Femur (tissue), 1 donor: Measurements from ENCODE around the gene GRIPAP1.

Source experiments
- DNase-seq: peaks from one replicate; pipeline ENCODE4 v3.0.0-alpha.2; 2017

Gene GRIPAP1

DNA sequence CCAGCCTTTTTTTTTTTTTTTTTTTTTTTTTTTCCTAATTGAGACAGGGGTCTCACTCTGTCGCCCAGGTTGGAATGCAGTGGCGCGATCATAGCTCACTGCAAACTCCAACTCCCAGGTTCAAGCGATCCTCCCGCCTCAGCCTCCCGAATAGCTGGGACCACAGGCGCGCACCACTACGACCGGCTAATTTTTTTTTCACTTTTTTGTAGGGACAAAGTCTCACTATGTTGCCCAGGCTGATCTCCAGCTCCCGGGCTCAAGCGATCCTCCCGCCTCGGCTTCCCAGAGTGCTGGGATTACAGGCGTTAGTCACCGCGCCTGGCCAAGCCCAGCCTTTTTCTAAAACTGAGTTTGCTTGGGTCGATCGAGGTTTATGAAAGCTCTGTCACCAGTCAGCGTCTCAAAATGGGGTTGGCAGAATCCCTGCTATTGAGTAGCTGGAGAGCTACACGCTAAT, 43.4 kb downstream of the GRIPAP1 start:
- DNase-seq, result peak; percentile 57

DNA sequence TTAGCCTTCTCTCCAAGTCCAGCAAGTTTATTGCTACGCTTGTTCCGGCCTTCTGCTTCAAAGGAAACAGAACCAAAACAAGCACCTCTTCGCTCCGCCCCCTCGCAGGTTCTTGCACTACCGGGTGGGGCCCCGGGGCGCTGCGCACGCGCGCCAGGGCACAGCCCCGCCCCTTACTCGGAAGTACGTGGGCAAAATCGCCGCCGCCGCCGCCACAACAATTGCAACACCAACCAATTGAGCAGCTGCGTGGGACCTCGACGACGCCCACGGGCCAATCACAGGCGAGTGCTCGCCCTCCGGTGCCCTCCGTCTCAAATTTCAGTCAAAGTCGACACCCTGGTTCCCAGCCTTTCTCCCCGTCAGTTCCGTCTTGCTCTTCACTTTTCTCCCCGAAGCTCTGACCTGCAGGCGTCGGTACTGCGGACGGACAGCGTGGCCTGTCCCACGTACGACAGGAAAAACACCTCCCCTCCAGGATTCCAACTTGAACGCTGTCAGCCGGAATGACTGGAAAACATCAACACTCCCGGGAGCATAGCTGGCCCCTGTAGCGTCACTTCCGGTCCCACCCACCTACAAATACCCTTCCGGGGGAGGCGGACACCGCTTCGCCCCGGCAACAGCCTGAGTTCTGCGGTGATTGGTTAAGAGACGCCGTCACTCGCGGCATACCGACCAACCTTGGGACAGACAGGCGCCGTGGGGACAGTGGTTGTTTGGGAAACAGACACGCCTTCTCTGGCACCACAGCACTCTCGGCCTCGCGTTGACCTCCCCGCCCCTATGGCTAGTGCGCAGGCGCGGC, 44.0 kb downstream of the GRIPAP1 start:
- peak; percentile 98 for DNase-seq

DNA sequence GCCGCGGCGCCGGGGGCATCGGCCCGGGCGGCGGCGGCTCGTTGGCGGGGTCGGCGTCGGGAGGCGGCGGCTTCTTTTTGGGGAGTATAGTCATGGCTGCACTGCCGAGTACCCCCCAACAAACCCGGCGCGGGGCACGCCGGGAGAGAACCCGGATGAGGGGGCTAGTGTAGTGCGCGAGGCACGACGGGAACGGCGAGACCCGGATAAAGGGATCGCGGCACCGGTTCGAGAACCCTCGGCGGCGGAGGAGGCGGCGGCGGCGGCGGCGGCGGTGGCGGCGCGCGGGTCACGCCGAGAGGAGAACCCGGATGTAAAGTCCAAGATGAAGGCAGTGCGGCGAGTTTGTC, 44.6 kb downstream of the GRIPAP1 start, which contains the start of gene OTUD5:
Gene OTUD5 (minus strand): TSS at position 131 of the 350 bp plus-strand sequence. CDS start 37 bp downstream, at position 94.
- DNase-seq, result no peak

DNA sequence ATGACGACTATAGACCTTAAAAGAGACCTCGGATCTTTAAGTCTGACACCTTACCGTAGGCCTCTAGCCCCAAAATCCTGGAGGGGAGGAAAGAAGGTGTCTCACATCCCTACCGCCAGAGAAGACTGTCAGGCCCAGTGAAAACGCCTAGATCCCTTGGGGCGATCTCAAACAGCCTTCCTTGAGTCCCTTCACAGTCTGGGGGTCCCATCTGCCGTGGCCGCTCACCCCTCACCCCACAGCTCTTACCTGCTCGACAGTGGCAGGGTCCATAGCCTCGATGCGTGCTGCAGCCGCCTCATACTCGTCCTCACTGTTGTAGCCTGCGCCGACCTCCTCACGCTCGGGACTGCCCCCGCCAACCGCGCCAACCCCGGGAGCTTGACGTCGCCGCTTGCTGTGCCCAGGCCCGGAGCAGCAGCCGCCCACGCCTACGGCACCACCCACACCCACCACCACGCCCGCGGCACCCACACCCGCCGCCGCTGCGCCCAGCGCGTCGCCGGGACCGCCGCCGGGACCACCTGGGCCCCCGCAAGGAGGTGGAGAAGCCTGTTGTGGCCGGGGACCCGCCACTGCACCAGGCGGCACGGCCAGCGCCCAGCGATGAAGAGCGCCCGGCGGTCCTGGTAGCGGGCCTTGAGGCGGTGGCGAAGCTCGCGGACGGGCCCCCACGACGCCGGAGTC, 45.2 kb downstream of the GRIPAP1 start:
- DNase-seq, result peak; percentile 46

DNA sequence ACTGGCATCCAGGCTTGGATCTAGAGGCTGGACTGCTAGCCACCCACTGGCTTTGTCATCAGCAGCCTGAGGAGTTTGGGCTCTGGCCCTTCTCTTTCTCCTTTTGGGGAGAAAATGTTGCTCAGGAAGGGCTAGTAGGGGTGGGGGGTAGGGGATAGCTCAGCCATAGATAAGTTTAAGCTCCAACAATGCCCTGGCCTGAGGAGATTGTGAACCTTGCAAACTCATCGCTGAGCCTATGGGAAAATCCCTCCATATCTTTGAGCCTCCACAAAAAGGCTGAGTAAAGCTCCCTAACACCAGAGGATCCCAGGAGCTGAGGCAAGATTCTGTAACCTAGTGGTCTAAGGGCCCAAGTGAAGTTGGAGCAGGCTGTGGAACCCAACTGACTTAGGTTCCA, 53.5 kb downstream of the GRIPAP1 start:
- no peak for DNase-seq

DNA sequence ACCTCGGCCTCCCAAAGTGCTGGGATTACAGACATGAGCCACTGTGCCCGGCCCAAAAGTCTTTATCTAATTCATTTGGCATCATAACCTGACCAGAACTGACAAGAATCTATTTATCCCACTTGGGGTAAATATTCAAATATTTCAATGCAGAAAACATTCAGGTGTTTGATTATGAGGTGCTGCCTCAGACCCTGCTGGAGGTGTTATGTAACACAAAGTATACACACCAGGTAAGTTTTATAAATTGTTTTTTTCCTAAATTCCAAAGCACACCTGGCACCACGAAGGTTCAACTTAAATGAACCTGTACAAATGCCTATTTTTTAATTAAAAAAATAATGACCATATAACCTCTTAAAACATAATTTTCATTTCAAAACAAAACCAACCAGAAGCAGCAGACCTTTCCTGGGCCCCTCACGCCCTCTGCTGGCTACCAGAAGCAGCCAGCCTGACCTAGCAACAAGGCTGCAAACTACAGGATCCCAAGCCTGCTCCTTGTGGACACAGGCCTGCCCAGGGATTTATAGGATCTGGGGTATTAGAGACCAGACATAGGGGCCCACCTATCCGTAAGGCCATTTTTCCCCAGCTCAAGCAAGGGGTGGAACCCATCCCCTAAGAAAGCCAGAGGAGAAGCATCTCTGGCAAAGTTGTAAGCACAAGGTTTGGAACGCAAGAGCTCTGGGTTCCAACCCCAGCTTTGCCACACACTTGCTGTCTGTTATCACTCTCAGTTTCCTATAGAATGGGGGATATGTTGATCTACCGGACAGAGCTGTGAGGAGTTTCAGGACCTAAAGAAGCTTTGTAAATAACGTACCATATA, 56.3 kb downstream of the GRIPAP1 start:
- peak; percentile 51 for DNase-seq

DNA sequence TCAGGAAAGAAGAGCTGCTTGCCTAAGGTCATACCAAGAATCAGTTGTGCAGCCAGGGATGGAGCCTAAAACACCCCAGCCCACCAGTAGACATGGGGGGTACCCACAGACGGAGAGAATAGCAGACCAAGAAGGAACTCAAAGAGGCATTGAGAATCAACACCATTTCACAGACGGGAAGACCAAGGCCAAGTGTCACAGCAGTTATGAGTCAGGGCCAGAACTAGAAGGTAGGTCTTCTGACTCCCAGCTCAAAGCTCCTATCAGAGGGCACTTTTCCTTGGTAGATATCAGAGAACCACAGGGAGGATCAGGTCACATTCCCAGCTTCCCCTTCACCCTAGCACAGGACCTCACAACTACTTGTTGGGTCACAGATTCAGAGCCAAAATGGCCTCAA, 59.2 kb downstream of the GRIPAP1 start:
- DNase-seq, result no peak

DNA sequence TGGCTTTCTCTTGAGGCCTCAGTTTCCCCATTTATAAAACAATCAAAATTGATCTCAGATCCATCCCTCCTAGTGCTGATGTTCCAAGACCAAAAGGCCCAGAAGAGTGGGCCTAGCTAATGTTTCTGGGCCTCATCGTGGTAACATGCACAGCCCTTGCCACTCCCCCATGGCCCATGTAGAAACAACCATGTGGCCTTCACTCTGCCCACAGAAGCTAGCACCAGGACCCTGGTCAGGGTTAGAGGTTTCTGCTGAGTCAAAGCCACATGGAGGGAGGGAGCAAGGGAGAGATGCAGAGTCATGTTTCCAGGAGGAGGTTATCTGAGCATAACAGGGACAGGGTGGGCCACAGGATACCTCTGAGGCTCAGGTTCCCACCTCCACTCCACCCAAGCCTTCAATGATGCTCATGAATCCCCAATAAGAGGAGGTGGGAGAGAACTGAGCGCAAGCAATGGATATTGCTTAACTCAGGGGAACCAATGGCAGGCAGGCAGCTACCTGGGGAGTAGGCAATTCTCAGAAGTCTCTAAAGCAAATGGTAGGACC, 61.6 kb downstream of the GRIPAP1 start:
- no peak for DNase-seq

DNA sequence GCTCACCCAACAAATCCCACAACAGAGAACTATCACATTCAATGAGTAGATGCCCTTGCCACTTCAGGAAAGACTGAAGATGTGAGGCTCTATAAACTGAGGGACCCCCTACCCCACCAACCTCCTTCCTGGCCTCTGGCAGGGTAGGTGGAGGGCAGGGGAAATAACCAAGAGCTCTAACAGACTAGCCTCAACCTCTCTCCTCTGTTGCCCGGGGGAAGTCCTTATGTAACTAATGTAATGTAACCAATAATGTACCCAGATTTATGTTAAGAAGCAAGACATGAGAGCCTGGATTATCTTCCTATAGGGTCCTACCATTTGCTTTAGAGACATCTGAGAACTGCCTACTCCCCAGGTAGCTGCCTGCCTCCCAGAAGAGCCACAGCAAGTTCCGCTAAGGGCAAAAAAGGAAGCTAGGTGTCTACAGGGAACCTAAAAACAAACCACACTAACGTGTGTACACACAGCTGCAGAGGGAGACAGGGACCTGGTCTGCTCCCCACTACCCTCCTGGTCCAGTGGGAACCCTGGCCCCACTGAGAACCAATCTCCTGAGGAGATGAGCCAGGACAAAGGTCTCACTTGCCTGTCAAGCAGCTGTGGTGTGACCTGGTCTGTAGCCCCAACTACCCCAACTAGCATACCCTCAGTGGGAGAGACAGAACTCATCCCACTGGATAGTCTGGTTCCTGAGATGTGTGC, 62.4 kb downstream of the GRIPAP1 start:
- no peak for DNase-seq

DNA sequence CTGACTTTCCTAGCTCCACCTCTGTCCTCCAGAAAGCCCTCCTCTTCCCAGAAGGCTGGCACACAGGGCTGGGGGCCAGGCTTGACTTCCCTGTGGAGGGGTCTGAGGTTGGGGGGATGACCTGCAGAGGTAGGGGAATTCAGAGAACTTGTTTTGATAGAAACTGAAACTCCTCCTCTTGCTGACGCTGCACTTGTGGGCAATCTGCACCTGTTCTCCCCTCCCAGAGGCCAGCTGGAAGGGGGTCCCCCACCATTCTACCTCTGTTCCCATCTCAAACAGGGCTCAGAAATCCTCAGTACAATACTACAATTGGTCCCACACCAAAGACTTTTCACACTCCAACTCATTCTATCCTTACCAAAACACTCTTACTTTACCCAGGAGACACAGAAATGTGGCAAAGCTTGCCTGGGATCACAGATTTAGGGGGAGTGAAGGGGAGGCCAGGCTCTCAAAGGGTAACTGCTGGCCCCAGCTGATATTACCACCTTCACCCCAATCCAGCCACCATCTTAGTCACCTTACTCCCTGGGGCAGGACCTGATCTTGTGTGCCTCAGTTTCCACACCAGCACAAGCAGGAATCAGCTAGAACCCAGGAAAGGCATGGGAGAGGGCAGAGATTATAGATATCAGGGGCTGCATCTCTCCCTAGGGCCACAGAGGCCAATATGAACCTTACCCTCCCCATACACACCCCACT, 63.2 kb downstream of the GRIPAP1 start:
- no peak for DNase-seq

DNA sequence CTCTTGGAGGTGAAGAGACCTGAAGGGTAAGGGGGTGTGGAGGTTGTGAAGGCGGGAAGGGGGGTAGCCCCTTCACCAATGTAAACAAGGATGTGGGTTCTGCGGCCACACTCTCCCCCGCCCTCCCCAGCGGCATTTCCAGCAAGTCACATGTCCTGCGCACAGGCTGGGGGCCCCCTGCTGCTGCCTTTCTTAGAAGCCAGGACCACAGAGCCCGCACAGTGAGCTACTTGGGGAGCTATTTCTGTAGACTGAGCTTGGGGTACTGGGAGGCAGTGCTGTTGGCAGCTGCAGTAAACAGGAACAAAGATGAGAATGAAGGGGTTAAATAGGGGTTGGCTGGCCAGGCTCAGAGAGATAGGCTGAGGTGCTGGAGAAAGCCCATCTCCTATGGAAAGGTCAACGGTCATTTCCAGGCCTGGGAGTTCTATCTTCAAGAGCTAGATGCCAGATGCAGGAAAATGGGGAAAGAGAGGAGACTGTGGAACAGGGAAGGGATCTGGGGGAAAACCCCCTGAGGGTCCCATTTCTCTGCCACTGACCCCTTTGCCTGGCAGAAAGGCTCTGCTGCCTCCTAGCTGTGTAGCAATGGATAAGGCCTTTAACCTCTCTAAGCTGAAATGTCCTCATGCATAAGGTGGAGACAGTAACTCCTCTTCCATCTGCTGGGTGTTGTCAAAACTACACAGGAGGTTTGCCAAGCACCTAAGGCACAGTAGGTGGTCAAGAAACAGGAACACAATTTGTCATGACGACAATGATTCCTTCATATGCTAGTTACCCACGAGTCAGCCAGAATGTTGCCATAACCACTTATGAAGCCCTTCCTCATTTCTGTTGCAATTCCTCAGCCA, 64.8 kb downstream of the GRIPAP1 start:
- peak; percentile 65 for DNase-seq

DNA sequence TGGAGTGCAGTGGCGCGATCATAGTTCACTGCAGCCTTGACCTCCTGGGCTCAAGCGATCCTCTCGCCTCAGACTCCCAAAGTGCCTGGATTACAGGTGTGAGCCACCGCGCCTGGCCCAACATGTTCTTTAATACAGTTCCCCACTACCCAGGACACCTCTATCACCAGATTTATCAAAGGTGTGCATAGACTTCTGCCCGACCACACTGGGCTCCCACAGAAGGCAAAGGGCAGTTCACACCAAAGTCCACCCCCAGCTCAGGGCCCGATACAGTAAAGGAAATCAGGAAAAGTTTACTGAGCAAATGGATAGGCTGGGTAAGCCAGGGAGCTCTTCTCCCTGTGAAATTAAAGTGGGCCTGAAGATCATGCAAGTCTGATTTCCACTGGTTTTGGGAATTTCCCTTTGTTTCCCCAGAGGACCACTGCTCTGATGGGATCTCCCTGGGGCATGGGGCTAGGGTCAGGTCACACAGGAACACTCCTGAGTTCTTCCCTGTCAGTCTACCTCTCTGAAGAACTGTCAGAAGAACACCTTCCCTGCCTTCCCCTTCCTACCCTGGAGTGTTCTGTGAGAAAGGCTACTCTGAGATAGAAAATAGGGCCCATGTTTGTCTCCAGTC, 65.5 kb downstream of the GRIPAP1 start:
- no peak for DNase-seq

DNA sequence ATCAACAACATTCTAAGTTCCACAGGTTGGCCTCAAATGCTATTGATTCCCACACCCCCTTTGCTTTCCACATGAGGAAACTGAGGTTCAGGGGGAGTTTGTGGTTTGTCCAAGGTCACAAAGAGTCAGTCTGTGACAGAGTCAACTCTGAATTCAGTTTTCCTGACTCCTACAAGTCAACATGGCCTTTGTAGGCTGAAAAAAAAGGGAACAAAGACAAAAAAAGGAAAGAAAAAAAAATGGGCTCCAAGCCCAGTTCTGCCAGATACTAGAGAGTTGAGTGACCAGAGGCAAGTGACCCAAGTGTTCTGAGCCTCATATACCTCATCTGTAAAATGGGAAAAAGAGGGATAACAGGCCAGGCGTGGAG, 66.8 kb downstream of the GRIPAP1 start:
- DNase-seq, result no peak

DNA sequence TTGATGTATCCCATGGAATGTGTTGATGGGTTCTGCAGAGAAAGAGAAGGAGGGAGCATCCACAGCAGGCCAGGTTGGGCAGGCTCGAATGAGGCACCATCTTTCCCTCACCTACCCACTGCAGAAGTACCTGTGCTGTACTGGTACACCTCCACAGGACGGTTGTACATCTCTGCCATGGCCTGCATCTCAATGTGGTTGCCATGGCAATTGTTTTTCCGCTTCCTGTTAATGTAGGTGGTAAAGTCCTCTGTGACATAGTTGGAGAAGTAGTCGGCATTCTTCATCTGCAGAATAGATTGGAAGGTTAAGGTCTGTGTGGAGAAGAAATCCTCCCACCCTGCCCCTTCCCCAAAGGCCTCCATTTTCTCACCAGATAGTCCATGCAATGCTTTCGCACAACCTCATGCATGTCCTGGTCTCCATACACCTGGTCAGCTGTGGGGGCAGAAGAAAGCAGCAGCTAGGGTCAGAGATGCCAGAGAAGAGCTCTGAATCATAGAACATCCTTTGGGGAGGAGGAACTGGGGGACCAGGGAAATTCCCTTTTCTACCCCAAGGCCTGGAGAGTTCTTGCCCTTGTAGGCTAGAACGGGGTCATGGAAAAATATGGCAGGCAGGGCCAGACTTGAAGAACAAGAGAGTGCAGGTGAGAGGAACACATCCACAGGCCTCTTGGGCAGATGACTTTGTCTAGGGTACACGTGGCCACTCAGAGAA, 67.3 kb downstream of the GRIPAP1 start:
- DNase-seq, result no peak

DNA sequence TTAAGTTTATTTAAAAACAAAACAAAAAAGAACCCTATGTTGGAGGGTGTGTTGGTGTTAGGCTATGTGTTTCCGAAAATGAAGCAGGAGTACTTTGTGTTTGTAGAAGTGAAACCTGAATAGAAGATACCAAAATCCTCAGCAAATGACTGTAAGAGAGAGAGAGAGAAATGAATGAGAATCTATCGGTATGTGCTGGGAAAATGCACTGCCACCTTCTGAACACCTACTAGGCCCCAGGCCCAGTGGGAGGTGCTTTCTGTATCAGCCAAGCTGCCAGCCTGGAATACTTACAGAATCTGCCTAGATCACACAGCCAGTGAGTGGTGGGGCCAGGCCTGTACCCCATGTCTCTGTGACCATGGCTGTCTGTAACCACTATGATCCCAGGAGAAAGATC, 68.3 kb downstream of the GRIPAP1 start:
- no peak for DNase-seq

DNA sequence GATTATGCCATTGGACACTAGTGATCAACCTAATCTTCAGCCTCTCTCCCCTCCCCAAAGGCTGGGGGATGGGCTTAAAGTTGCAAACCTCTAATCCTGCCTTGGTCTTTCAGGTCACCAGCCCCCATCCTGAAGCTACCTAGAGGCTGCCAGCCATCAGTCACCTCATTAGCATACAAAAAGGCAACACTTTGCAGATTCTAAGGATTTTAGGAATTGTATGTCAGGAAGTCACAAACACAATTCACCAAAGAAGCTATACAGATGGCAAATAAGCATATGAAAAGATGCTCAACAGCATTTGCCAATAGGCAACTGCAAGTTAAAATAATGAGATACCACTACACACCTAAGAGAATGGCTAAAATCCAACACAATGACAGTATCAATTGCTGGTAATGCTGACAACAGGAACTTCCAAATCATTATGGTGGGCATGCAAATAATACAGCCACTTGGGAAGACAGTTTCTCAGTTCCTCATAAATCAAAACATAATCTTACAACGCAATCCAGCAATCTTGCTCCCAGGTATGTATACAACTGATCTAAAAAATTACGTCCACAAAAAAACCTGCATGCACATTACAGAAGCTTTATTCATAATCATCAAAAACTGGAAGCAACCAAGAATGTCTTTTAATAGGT, 74.2 kb downstream of the GRIPAP1 start:
- DNase-seq, result no peak

DNA sequence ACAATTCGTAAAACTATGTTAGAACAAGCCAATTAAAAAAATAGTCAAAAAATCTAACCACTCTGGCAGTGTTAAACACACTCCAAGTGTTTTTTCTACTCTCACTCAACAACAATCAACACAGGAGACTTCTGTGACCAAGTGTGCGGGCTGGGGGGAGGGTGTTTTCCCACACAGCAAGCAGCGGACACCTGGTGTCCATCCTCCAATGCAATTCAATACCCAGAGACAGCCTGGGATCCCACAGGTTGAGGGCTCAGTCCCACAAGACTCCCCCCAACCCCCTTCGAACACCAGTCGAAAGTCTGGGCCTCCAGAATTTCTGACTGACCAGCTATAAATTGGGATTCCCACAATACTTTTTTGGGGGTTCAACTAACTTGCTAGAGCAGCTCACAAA, 74.9 kb downstream of the GRIPAP1 start:
- DNase-seq, result no peak

DNA sequence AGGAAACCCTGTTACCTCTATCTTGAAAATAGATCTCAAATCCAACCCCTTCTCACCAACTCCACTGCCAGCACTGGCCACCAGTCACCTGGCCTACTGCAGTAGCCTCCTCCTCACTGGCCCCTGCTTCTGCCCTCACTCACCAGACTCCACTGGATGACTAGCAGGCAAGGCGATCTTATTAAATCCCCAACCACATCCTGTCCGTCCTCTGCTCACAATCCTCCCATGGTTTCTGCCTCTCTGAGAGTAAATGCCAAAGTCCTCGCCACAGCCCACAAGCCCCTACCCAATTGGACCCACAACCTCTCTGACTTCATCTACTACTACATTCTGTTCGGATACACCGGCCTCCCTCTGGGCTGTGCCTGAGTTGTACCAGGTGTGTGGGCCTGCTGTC, 77.8 kb downstream of the GRIPAP1 start:
- DNase-seq, result no peak

DNA sequence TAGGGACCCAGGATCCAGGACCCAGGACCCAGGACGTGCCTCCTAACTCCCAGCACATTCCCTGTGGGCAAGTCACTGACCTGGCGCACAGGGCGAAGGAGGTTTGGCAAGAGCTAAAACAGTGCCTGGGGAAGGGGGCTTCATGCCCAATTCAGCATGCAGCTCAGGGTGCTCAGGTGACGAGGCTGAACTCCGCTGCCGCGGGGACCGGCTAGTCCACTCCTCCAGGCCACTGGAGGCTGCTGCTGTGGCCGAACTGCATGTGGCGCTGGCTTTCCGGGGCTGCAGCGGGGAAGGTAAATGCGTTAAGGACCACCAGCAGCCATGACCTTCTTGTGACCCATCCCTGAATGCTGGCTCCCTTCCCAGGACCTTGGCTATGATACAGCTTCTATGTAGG, 78.3 kb downstream of the GRIPAP1 start:
- no peak for DNase-seq
